HepG2 (cell line): Measurements from ENCODE around the gene TPM3. TPM values are rescaled to one million over a fixed set of nuclear protein-coding genes. Genes with fewer than 3 reads are reported as not detected.

Experiments used
- ATF2 ChIP-seq: sonication (generic); formaldehyde crosslinking; IDR thresholded peaks from 2 replicates; pipeline ENCODE4 v1.4.0; 2020; ENCODE audit warnings: missing genetic modification reagents
- CENPX ChIP-seq: sonication (generic); formaldehyde crosslinking; IDR thresholded peaks from 2 replicates; pipeline ENCODE4 v1.9.0; 2021; ENCODE audit warnings: mild to moderate bottlenecking, missing genetic modification reagents, moderate library complexity
- GABPA ChIP-seq, 2 experiments: IDR thresholded peaks; 2 replicates each; pipeline ENCODE4 v1.6.1; 2011 to 2016; ENCODE audit warnings: low read depth in 2 of 2, low read length in 1 of 2, missing biosample characterization in 1 of 2, missing genetic modification characterization in 1 of 2
- GLI4 ChIP-seq: sonication (generic); formaldehyde crosslinking; IDR thresholded peaks from 2 replicates; pipeline ENCODE4 v1.5.1; 2020; ENCODE audit warnings: missing genetic modification reagents, mild to moderate bottlenecking, moderate library complexity, borderline replicate concordance
- HIVEP1 ChIP-seq: sonication (generic); formaldehyde crosslinking; IDR thresholded peaks from 2 replicates; pipeline ENCODE4 v1.4.0; 2020; ENCODE audit warnings: mild to moderate bottlenecking, missing genetic modification reagents
- HOXA3 ChIP-seq: sonication (generic); formaldehyde crosslinking; IDR thresholded peaks from 2 replicates; pipeline ENCODE4 v1.5.0; 2020; ENCODE audit warnings: missing genetic modification reagents
- KAT8 ChIP-seq: IDR thresholded peaks from 2 replicates; pipeline ENCODE4 v1.6.1; 2016; ENCODE audit warnings: missing genetic modification reagents, missing compliant biosample characterization
- PAX8 ChIP-seq: sonication (generic); formaldehyde crosslinking; IDR thresholded peaks from 2 replicates; pipeline ENCODE4 v1.8.0; 2022; ENCODE audit warnings: mild to moderate bottlenecking, missing genetic modification reagents, borderline replicate concordance
- RORA ChIP-seq: sonication (generic); formaldehyde crosslinking; IDR thresholded peaks from 2 replicates; pipeline ENCODE4 v1.5.0; 2020; ENCODE audit warnings: mild to moderate bottlenecking, missing genetic modification reagents, moderate library complexity
- SP2 ChIP-seq: sonication (generic); formaldehyde crosslinking; IDR thresholded peaks from 2 replicates; pipeline ENCODE4 v1.5.1; 2020; ENCODE audit warnings: mild to moderate bottlenecking, missing genetic modification reagents
- TAF1 ChIP-seq: sonication (generic); formaldehyde crosslinking; IDR thresholded peaks from 2 replicates; pipeline ENCODE4 v1.4.0; 2020; ENCODE audit warnings: missing genetic modification reagents
- USF2 ChIP-seq, 2 experiments: sonication (generic) in 1 of 2; formaldehyde crosslinking in 1 of 2; IDR thresholded peaks; 2 replicates each; pipeline versions ENCODE4 v1.5.1 to v1.6.1; 2011 to 2020; ENCODE audit warnings: borderline replicate concordance in 1 of 2, low read depth in 1 of 2, low read length in 1 of 2, mild to moderate bottlenecking in 1 of 2, missing genetic modification reagents in 1 of 2, moderate library complexity in 1 of 2
- ZNF333 ChIP-seq: sonication (generic); formaldehyde crosslinking; IDR thresholded peaks from 2 replicates; pipeline ENCODE4 v1.4.0; 2020; ENCODE audit warnings: mild to moderate bottlenecking, missing genetic modification reagents, borderline replicate concordance
- ZNF605 ChIP-seq: sonication (generic); formaldehyde crosslinking; IDR thresholded peaks from 2 replicates; pipeline ENCODE4 v1.8.0; 2022; ENCODE audit warnings: mild to moderate bottlenecking, missing genetic modification reagents
- ZNF670 ChIP-seq: sonication (generic); formaldehyde crosslinking; IDR thresholded peaks from 2 replicates; pipeline ENCODE4 v1.8.0; 2022; ENCODE audit warnings: mild to moderate bottlenecking, missing genetic modification reagents, borderline replicate concordance
- ZNF709 ChIP-seq: sonication (generic); formaldehyde crosslinking; IDR thresholded peaks from 2 replicates; pipeline ENCODE4 v1.5.0; 2020; ENCODE audit warnings: mild to moderate bottlenecking, missing genetic modification reagents
- ZUFSP ChIP-seq: sonication (generic); formaldehyde crosslinking; IDR thresholded peaks from 2 replicates; pipeline ENCODE4 v1.9.0; 2021; ENCODE audit warnings: missing genetic modification reagents, mild to moderate bottlenecking, borderline replicate concordance
- polyA plus RNA-seq, 8 experiments: library from polyadenylated mRNA; depleted of rRNA in 3 of 8; stranded (reverse) in 7 of 8; unstranded in 1 of 8; fragments of >200 nt; fragmentation: Illumina TruSeq in 4 of 8; extraction: Trizol in 4 of 8; gene quantifications; 2 replicates each; pipeline versions ENCODE4 v1.2.1 to v1.2.3, GENCODE V29; 2011 to 2016; ENCODE audit warnings: low read depth in 4 of 8, missing spikeins in 1 of 8, mixed read lengths in 1 of 8; ENCODE audit not compliant: insufficient read depth in 1 of 8
- total RNA-seq, 5 experiments: library from RNA; depleted of rRNA; stranded (reverse); fragments of >200 nt; fragmentation: Illumina TruSeq; extraction: Trizol; gene quantifications; 2 replicates each; pipeline ENCODE4 v1.2.3, GENCODE V29; 2016; ENCODE audit warnings: low read depth in 1 of 5
- TF ChIP-seq, protein P1 (sequence below): sonication (generic); formaldehyde crosslinking; IDR thresholded peaks from 2 replicates; pipeline ENCODE4 v1.4.0; 2020; ENCODE audit warnings: missing genetic modification reagents
- TF ChIP-seq, protein P2 (sequence below): sonication (generic); formaldehyde crosslinking; IDR thresholded peaks from 2 replicates; pipeline ENCODE4 v1.5.1; 2020; ENCODE audit warnings: mild to moderate bottlenecking, missing genetic modification reagents, borderline replicate concordance

Gene TPM3
- total and polyA plus RNA-seq, 2 of the 13 experiments (the other 11 are each of a cell fraction or from before 2014, with no cell fraction given), result 160 to 307 TPM

GRCh38 chr1:154183046-154183915 lies 8.6 kb downstream of the TPM3 start (continued):
- TF ChIP-seq GLI4 (CRISPR knock-in tag), result no peak
- TF ChIP-seq ZNF605 (CRISPR knock-in tag), result peak; percentile 75; the same call in 1 of the 2 replicates
- TF ChIP-seq TAF1, result peak; percentile 98
- TF ChIP-seq, protein P1, sequence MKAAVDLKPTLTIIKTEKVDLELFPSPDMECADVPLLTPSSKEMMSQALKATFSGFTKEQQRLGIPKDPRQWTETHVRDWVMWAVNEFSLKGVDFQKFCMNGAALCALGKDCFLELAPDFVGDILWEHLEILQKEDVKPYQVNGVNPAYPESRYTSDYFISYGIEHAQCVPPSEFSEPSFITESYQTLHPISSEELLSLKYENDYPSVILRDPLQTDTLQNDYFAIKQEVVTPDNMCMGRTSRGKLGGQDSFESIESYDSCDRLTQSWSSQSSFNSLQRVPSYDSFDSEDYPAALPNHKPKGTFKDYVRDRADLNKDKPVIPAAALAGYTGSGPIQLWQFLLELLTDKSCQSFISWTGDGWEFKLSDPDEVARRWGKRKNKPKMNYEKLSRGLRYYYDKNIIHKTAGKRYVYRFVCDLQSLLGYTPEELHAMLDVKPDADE (CRISPR knock-in tag), result no peak
- peak; percentile 65; the same call in 1 of the 2 replicates for TF ChIP-seq ZNF709 (CRISPR knock-in tag)
- no peak for TF ChIP-seq PAX8
- TF ChIP-seq ZNF333 (CRISPR knock-in tag), result no peak
- peak; percentile 90 for TF ChIP-seq HIVEP1
- TF ChIP-seq ZNF670 (CRISPR knock-in tag), result no peak; the same call in 1 of the 2 replicates
- TF ChIP-seq SP2 (CRISPR knock-in tag), result peak; percentile 87
- TF ChIP-seq, protein P2, sequence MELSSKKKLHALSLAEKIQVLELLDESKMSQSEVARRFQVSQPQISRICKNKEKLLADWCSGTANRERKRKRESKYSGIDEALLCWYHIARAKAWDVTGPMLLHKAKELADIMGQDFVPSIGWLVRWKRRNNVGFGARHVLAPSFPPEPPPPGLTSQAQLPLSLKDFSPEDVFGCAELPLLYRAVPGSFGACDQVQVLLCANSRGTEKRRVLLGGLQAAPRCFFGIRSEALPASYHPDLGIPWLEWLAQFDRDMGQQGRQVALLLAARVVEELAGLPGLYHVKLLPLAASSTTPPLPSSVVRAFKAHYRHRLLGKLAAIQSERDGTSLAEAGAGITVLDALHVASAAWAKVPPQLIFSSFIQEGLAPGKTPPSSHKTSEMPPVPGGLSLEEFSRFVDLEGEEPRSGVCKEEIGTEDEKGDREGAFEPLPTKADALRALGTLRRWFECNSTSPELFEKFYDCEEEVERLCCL (CRISPR knock-in tag), result no peak
- no peak for TF ChIP-seq RORA (CRISPR knock-in tag)
- no peak for TF ChIP-seq ZUFSP (CRISPR knock-in tag)
- no peak for TF ChIP-seq CENPX (CRISPR knock-in tag)
- TF ChIP-seq USF2 (IDR thresholded peaks at IDR 0.05; ENCODE audit: low read depth, low read length), result no peak
- no peak for TF ChIP-seq USF2 (CRISPR knock-in tag; IDR thresholded peaks at IDR 0.05; ENCODE audit: borderline replicate concordance)
- peak; percentile 77; the same call in 1 of the 2 replicates for TF ChIP-seq ATF2 (CRISPR knock-in tag)
- peak; percentile 95 for TF ChIP-seq HOXA3 (CRISPR knock-in tag)
- peak; percentile 92 for TF ChIP-seq GABPA (IDR thresholded peaks at IDR 0.05; ENCODE audit: low read depth, low read length)
- TF ChIP-seq GABPA (CRISPR knock-in tag; IDR thresholded peaks at IDR 0.05; ENCODE audit: low read depth), result peak; percentile 98
- peak; percentile 96 for TF ChIP-seq KAT8 (CRISPR knock-in tag)
